Sigmoid colon (tissue), 7 donors: Measurements from ENCODE around the gene SPATA19. TPM values are rescaled to one million over a fixed set of nuclear protein-coding genes. Genes with fewer than 3 reads are reported as not detected.

Experiments used
- DNase-seq: peaks from one replicate; pipeline ENCODE4 v3.0.0-alpha.2; 2019
- H3K27ac ChIP-seq, 4 donors: fragments of 200-600 bp; sonication (generic); one replicate each; pipeline ENCODE4 v1.5.1; 2016 to 2019; ENCODE audit warnings: mild to moderate bottlenecking in 1 of 4
- H3K27me3 ChIP-seq, 3 donors: fragments of 200-600 bp; sonication (generic); one replicate each; pipeline ENCODE4 v1.5.1; 2019; ENCODE audit warnings: mild to moderate bottlenecking in 1 of 3
- H3K36me3 ChIP-seq, 4 donors: fragments of 200-600 bp; sonication (generic); one replicate each; pipeline ENCODE4 v1.5.1; 2016 to 2019
- H3K4me1 ChIP-seq, 4 donors: fragments of 200-600 bp; sonication (generic); one replicate each; pipeline ENCODE4 v1.5.1; 2017 to 2019
- H3K4me3 ChIP-seq, 4 donors: fragments of 200-600 bp; sonication (generic); one replicate each; pipeline ENCODE4 v1.5.1; 2017 to 2019; ENCODE audit warnings: mild to moderate bottlenecking in 2 of 4, moderate library complexity in 1 of 4
- H3K9me3 ChIP-seq, 4 donors: fragments of 200-600 bp in 3 of 4; sonication (generic) in 3 of 4; one replicate each; pipeline versions ENCODE4 v1.5.1 to v1.6.1; 2013 to 2019
- EP300 ChIP-seq, 4 donors: sonication (generic); formaldehyde crosslinking; IDR thresholded peaks; one replicate each; pipeline ENCODE4 v1.6.1; 2017; ENCODE audit warnings: antibody characterized with exemption in 4 of 4
- POLR2A ChIP-seq, 2 donors: fragments of 450-650 bp; IDR thresholded peaks; one replicate each; pipeline ENCODE4 v1.6.1; 2016; ENCODE audit warnings: antibody characterized with exemption in 2 of 2, mild to moderate bottlenecking in 2 of 2, moderate library complexity in 2 of 2
- POLR2AphosphoS5 ChIP-seq, 4 donors: sonication (generic); formaldehyde crosslinking; IDR thresholded peaks; one replicate each; pipeline ENCODE4 v1.6.1; 2017; ENCODE audit warnings: antibody characterized with exemption in 4 of 4
- WGBS, 2 donors: extraction: QIAGEN DNeasy Blood & Tissue Kit; methylation state at CpG; one replicate each; pipeline ENCODE4 v1.1.7; 2013; 5-methylcytosine and 5-hydroxymethylcytosine counted together
- intact Hi-C: fragments of 100-400 bp; cut with DNase I; formaldehyde crosslinking; loops from one replicate; pipeline ENCODE4 v1.15.1; 2023
- polyA plus RNA-seq, 3 donors: library from polyadenylated mRNA; stranded (reverse); fragments of 200-250 nt; gene quantifications; one replicate each; pipeline ENCODE4 v1.2.3, GENCODE V29; 2013
- total RNA-seq, 4 donors: library from RNA; depleted of rRNA; stranded (reverse); fragments of >200 nt; gene quantifications; one replicate each; pipeline ENCODE4 v1.1.0, GENCODE V29; 2016
- TF ChIP-seq, protein P1 (sequence below), 4 experiments: fragments of 450-650 bp in 3 of 4; fragments of 200-600 bp in 1 of 4; IDR thresholded peaks; one replicate each; pipeline ENCODE4 v1.5.1; 2016 to 2019; ENCODE audit warnings: antibody characterized with exemption in 4 of 4, mild to moderate bottlenecking in 3 of 4, moderate library complexity in 2 of 4
- donor health status: healthy with polysubstance abuse.
- donor health status: Bipolar disorder and iron deficiency.
- donor health status: healthy.

The SPATA19 gene
- total and polyA plus RNA-seq, 7 donors: not detected

GRCh38 chr11:133814588-133815100 lies 30.7 kb downstream of the SPATA19 start:
- H3K36me3 ChIP-seq: no peaks in the 10 kb centered on the region
- WGBS, 2 donors: 74 to 80% methylated on average over 8 of the region's 8 CpGs
- TF ChIP-seq POLR2AphosphoS5 (IDR thresholded peaks at IDR 0.05) (no peak), POLR2A (IDR thresholded peaks at IDR 0.05) (no peak)
- TF ChIP-seq, protein P1, sequence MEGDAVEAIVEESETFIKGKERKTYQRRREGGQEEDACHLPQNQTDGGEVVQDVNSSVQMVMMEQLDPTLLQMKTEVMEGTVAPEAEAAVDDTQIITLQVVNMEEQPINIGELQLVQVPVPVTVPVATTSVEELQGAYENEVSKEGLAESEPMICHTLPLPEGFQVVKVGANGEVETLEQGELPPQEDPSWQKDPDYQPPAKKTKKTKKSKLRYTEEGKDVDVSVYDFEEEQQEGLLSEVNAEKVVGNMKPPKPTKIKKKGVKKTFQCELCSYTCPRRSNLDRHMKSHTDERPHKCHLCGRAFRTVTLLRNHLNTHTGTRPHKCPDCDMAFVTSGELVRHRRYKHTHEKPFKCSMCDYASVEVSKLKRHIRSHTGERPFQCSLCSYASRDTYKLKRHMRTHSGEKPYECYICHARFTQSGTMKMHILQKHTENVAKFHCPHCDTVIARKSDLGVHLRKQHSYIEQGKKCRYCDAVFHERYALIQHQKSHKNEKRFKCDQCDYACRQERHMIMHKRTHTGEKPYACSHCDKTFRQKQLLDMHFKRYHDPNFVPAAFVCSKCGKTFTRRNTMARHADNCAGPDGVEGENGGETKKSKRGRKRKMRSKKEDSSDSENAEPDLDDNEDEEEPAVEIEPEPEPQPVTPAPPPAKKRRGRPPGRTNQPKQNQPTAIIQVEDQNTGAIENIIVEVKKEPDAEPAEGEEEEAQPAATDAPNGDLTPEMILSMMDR (IDR thresholded peaks at IDR 0.05): no peak
- H3K27ac ChIP-seq: no peak overlapping the region
- H3K4me1 ChIP-seq: peaks cover 0 to 11% (median 7%) of the 10 kb centered on the region in 4 donors
- no peak for DNase-seq
- H3K4me3 ChIP-seq: no peak overlapping the region
- intact Hi-C loops: no loop called here
- peaks cover 0 to 21% (median 0%) of the 10 kb centered on the region in 3 donors for H3K27me3 ChIP-seq
- no peaks in the 10 kb centered on the region for H3K9me3 ChIP-seq

GRCh38 chr11:133811850-133812685 lies 33.2 kb downstream of the SPATA19 start:
- intact Hi-C loops: no loop called here
- Histone ChIP-seq H3K36me3 (no peaks in the 10 kb centered on the region), H3K9me3 (no peaks in the 10 kb centered on the region), H3K27ac (no peak overlapping the region), H3K4me3 (no peak overlapping the region), H3K4me1 (peaks cover 0 to 18% (median 9%) of the 10 kb centered on the region in 4 donors), H3K27me3 (peaks cover 0 to 35% (median 0%) of the 10 kb centered on the region in 3 donors)
- TF ChIP-seq POLR2AphosphoS5 (IDR thresholded peaks at IDR 0.05): no peak
- TF ChIP-seq, protein P1 (IDR thresholded peaks at IDR 0.05): no peak
- no peak for TF ChIP-seq POLR2A (IDR thresholded peaks at IDR 0.05)
- TF ChIP-seq EP300 (IDR thresholded peaks at IDR 0.05): no peak
- DNase-seq: no peak
- WGBS, 2 donors: 51 to 60% methylated on average over 10 of the region's 10 CpGs

- intact Hi-C loops: no loop called here
- Histone ChIP-seq H3K9me3 (no peaks in the 10 kb centered on the region), H3K4me1 (peaks cover 0 to 18% (median 9%) of the 10 kb centered on the region in 4 donors), H3K4me3 (no peak overlapping the region), H3K36me3 (no peaks in the 10 kb centered on the region), H3K27ac (no peak overlapping the region), H3K27me3 (peaks cover 0 to 36% (median 0%) of the 10 kb centered on the region in 3 donors)
- WGBS, 2 donors: 65 to 77% methylated on average over 7 of the region's 7 CpGs
- no peak for DNase-seq
- TF ChIP-seq, protein P1 (IDR thresholded peaks at IDR 0.05): no peak
- TF ChIP-seq POLR2A (IDR thresholded peaks at IDR 0.05): no peak
- no peak for TF ChIP-seq POLR2AphosphoS5 (IDR thresholded peaks at IDR 0.05)
- no peak for TF ChIP-seq EP300 (IDR thresholded peaks at IDR 0.05)
Measured at GRCh38 chr11:133810766-133811165, 34.5 kb downstream of the SPATA19 start.

DNA sequence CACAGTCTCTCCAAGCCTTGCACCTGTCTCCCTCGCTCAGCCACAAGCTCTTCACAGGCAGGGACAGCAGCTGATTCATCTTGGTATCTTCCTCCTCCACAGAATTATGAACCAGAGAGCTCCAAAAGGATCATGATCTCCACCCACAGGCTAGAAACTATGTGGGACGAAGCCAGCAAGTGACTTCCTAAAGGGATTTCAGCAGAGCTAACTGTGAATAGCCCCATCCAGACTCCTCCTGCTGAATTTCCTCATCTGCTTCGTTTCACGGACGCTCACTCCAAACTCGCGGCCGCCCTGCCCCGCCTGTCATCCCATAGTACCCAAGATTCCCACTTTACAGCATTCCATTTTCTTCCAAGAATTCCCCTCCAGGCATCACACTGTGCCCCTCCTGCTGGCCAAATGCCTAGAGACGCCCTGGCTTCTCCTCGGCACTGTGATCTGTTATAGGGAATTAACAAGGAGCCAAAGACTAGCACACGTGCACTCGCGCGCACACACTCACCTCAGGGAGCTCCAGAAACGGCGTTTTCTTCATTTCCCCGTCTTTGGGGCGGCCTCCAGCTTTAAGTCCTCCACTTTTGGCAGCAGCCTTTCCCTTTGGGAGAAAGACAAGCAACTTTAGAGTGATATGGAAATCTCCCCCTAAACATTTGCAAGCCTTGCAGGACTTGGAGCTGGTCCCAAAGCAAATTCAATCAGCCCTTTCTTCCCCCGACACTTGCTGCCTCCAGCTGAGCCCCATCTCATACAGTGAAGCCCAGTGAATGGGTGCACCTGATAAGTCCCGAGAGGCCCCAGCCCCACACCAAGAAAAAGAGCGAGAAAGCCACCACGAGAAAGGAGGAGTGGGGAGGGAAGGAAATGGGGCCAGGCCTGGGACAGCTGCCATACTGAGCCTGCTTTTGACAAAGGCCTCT lies 35.5 kb downstream of the SPATA19 start:
- intact Hi-C loops: no loop called here
- WGBS, 2 donors: 50 to 52% methylated on average over 23 of the region's 23 CpGs
- H3K9me3 ChIP-seq: no peaks in the 10 kb centered on the region
- H3K4me1 ChIP-seq: peaks cover 0 to 18% (median 9%) of the 10 kb centered on the region in 4 donors
- no peak overlapping the region for H3K4me3 ChIP-seq
- DNase-seq: no peak
- no peak overlapping the region for H3K27ac ChIP-seq
- TF ChIP-seq POLR2AphosphoS5 (IDR thresholded peaks at IDR 0.05) (no peak), POLR2A (IDR thresholded peaks at IDR 0.05) (no peak), EP300 (IDR thresholded peaks at IDR 0.05) (no peak)
- TF ChIP-seq, protein P1 (IDR thresholded peaks at IDR 0.05): no peak
- peaks cover 0 to 34% (median 0%) of the 10 kb centered on the region in 3 donors for H3K27me3 ChIP-seq
- no peaks in the 10 kb centered on the region for H3K36me3 ChIP-seq
